ENCODE results near the gene NOP14.
A peak's percentile ranks its signal among the peaks of the same experiment; 100 is the strongest.
"Not testable (repeated sequence)": the region's sequence is repeated elsewhere in the genome, so short reads cannot be mapped to it uniquely, and the experiment has no call there.

NOP14 gene

DNA sequence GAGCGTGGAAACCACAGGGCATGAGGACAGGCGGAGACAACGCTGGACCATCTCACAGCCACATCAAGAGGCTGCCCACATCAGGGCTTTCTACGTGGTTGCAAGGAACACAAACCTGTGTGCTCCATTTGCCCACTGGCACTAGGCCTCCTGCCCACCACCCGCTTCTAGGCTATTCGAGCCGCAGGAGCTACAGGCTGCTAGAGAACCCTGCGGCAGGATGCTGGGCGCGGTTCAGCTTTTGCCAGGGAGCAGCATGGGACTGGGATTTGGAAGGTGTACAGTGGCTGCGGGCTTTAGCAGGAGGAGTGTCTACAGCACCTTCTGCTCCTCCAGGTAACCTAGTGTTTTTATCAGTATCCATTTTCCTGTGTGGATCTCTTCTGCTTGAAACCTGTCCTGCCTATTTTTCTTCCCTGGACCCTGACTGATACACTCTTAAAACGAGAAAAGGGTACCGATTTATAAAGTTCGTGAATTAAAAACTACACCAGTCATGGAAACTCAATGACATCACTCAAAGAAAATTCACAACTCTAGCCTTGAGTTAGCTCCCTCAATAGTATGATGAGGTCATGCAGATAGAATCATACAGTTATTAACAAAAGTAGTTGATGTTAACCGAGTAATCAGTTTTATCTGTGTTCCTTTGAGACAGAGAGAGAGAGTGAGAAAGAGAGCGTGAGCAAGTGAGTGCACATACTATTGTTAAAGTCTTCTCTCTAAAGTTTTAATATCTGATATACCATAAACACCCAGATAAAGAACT, 12.8 kb downstream of the NOP14 start:
- in situ Hi-C loops (cut with HindIII; ENCODE audit: low pct_ligation_motif_present, low sequenced_read_pairs) = no loop called here
- H3K4me3 ChIP-seq (ENCODE audit: low read depth, low read length) = no peak overlapping the region
- no peak for DNase-seq
- TF ChIP-seq, protein P1, sequence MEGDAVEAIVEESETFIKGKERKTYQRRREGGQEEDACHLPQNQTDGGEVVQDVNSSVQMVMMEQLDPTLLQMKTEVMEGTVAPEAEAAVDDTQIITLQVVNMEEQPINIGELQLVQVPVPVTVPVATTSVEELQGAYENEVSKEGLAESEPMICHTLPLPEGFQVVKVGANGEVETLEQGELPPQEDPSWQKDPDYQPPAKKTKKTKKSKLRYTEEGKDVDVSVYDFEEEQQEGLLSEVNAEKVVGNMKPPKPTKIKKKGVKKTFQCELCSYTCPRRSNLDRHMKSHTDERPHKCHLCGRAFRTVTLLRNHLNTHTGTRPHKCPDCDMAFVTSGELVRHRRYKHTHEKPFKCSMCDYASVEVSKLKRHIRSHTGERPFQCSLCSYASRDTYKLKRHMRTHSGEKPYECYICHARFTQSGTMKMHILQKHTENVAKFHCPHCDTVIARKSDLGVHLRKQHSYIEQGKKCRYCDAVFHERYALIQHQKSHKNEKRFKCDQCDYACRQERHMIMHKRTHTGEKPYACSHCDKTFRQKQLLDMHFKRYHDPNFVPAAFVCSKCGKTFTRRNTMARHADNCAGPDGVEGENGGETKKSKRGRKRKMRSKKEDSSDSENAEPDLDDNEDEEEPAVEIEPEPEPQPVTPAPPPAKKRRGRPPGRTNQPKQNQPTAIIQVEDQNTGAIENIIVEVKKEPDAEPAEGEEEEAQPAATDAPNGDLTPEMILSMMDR (IDR thresholded peaks at IDR 0.05; ENCODE audit: low read depth, low read length, missing control alignments) = no peak
- no peak overlapping the region for H3K27ac ChIP-seq
- no peaks in the 10 kb centered on the region for H3K27me3 ChIP-seq (replicated peaks)
- H3K36me3 ChIP-seq (replicated peaks) = peaks cover 79% of the 10 kb centered on the region

GRCh38 chr4:2949782-2950125, 13.5 kb downstream of the NOP14 start:
- peaks cover 84% of the 10 kb centered on the region for H3K36me3 ChIP-seq (replicated peaks)
- no peak for DNase-seq
- no peak overlapping the region for H3K4me3 ChIP-seq (ENCODE audit: low read depth, low read length)
- TF ChIP-seq, protein P1 (IDR thresholded peaks at IDR 0.05; ENCODE audit: low read depth, low read length, missing control alignments) = no peak
- no peak overlapping the region for H3K27ac ChIP-seq
- in situ Hi-C loops (cut with HindIII; ENCODE audit: low pct_ligation_motif_present, low sequenced_read_pairs) = no loop called here
- H3K27me3 ChIP-seq (replicated peaks) = no peaks in the 10 kb centered on the region

GRCh38 chr4:2948895-2949781, 14.1 kb downstream of the NOP14 start:
- H3K27me3 ChIP-seq (replicated peaks) = no peaks in the 10 kb centered on the region
- H3K36me3 ChIP-seq (replicated peaks) = peaks cover 84% of the 10 kb centered on the region
- in situ Hi-C loops (cut with HindIII; ENCODE audit: low pct_ligation_motif_present, low sequenced_read_pairs) = no loop called here
- H3K4me3 ChIP-seq (ENCODE audit: low read depth, low read length) = no peak overlapping the region
- TF ChIP-seq, protein P1 (IDR thresholded peaks at IDR 0.05; ENCODE audit: low read depth, low read length, missing control alignments) = peak; percentile 75
- DNase-seq = no peak
- H3K27ac ChIP-seq = no peak overlapping the region

DNA sequence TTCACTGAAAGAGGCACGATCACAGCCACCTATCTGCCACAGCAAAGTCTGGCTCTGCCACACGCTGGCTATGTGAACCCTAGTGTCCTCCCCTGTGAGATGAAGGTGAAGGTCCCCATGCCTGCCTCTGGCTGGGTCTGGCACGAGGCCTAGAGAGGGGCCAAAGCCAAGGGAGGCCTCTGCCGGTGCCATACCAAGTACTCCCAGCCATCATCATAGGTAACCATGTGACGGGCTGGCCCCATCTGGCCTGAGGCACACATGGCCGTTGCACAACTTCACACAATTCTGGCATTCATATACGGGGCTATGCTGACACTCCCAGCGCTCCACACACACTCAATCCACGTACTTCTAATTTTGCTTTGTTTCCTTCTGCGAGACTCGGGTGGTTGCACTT, 15.3 kb downstream of the NOP14 start:
- TF ChIP-seq, protein P1 (IDR thresholded peaks at IDR 0.05; ENCODE audit: low read depth, low read length, missing control alignments) = no peak
- in situ Hi-C loops (cut with HindIII; ENCODE audit: low pct_ligation_motif_present, low sequenced_read_pairs) = no loop called here

GRCh38 chr4:2946812-2947600, 16.2 kb downstream of the NOP14 start:
- DNase-seq = no peak
- Histone ChIP-seq H3K27ac (no peak overlapping the region), H3K27me3 (replicated peaks) (no peaks in the 10 kb centered on the region), H3K36me3 (replicated peaks) (peaks cover 87% of the 10 kb centered on the region), H3K4me3 (ENCODE audit: low read depth, low read length) (no peak overlapping the region)
- in situ Hi-C loops (cut with HindIII; ENCODE audit: low pct_ligation_motif_present, low sequenced_read_pairs) = no loop called here
- TF ChIP-seq, protein P1 (IDR thresholded peaks at IDR 0.05; ENCODE audit: low read depth, low read length, missing control alignments) = no peak

More for the DNA sequence above, 15.3 kb downstream of the NOP14 start:
- DNase-seq = no peak
- H3K36me3 ChIP-seq (replicated peaks) = peaks cover 84% of the 10 kb centered on the region
- no peak overlapping the region for H3K4me3 ChIP-seq (ENCODE audit: low read depth, low read length)
- H3K27me3 ChIP-seq (replicated peaks) = no peaks in the 10 kb centered on the region
- H3K27ac ChIP-seq = no peak overlapping the region

GRCh38 chr4:2945619-2946604, 17.3 kb downstream of the NOP14 start:
- H3K36me3 ChIP-seq (replicated peaks) = peaks cover 87% of the 10 kb centered on the region
- H3K27ac ChIP-seq; DNase-seq; in situ Hi-C loops (cut with HindIII; ENCODE audit: low pct_ligation_motif_present, low sequenced_read_pairs); H3K27me3 ChIP-seq (replicated peaks); H3K4me3 ChIP-seq (ENCODE audit: low read depth, low read length): not testable (repeated sequence)
